ENCODE results near the gene KL.
A peak's percentile ranks its signal among the peaks of the same experiment; 100 is the strongest.

Gene KL

DNA sequence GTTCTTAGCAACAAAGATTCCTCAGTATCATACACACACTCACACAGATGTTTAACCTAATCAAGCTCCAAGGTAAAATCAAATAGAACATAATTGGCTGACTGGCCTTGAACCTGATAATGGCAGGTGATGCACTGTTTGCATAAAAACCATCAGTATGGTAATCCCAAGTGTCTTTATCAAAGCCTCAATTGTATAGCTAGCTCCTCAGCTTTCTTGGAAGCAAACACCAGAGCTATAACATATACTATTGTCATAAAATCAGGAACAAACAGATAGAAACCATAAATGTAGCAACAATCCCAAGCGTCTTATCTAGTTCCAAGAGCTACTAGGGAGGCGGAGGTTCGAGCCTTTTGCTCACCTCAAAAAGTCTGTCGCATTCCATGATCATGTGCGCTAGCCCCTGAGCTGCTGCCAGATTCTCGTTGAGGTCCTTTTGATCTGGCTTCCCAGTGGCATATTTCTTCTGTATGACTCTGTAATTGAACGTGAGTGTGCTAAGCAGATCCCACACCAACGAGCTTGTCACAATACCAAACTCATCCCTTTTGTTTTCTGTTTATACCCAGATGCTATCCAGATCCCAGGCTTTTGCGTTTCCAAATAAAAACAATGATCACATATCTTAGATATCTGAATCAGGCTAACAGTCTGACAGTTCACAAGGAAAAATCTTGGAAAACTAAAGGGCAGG lies 95.3 kb downstream of the KL start:
- no peak for DNase-seq (ENCODE audit: low read depth)

- DNase-seq (ENCODE audit: low read depth): no peak
Observed at GRCh38 chr13:33112766-33113165, 96.5 kb downstream of the KL start.

DNA sequence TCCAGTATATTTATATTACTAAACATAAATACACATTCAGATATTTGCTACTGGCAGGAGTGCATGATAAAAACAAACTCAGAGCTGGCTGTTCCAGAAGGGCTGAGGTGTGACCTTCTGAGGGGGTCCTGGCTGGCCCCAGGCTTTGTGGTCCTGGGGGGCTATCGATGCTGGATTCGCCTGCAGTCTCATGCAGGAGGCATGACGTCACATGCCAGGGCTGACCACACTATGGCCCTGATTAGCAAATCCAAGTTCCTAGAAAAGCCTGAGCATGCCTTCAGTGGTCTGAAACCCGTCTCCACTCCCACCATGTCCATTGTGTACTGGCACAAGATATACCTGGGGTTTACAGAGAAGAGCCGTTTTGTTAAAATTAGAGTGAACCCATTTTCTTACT lies 97.9 kb downstream of the KL start:
- DNase-seq (ENCODE audit: low read depth): peak; percentile 31

- DNase-seq (ENCODE audit: low read depth): no peak
Observed at GRCh38 chr13:33115274-33115673, 99.1 kb downstream of the KL start.

Data from amniotic epithelial cell (primary cell).